OCI-LY1 (cell line): ENCODE measurements around the gene MON2.

Experiments used
- CTCF ChIP-seq: fragments of 200-600 bp; sonication (generic), shearing (Covaris generic); IDR thresholded peaks from 2 replicates; pipeline ENCODE4 v1.5.1; 2017; ENCODE audit warnings: mild to moderate bottlenecking, antibody characterized with exemption, low read length, moderate library complexity, mixed read lengths
- EZH2 ChIP-seq: fragments of 200-600 bp; sonication (generic), shearing (Covaris generic); IDR thresholded peaks from 2 replicates; pipeline ENCODE4 v1.8.0; 2017; ENCODE audit warnings: borderline replicate concordance, mixed run types, mild to moderate bottlenecking, antibody characterized with exemption, low read length, moderate library complexity, mixed read lengths

DNA sequence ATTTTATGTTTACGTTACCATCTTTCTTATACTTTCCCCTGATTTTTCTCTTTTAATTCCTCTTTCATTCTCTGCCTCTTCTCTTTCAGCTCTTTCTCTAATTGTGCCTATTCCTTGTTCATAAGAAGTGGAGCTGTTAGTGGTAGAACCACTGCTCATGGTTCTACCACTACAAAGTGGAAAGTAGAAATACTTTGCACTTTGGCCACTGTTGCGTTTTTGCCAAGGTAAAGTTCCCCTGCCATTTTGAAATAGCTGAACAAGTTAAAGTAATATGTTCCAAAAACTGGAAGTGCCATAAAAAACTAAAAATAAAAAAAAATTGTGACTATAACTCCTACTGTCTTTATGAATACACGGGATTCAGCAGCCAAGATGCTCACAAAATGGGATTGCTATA, 130.6 kb downstream of the MON2 start:
- TF ChIP-seq CTCF (no peak), EZH2 (no peak)
